Fibroblast of villous mesenchyme (primary cell): ENCODE results near the gene KRTAP6-3. TPM values are rescaled to one million over a fixed set of nuclear protein-coding genes. Genes with fewer than 3 reads are reported as not detected.

Experiments
- DNase-seq: peaks from one replicate; pipeline ENCODE4 v3.0.0-alpha.2; 2010; ENCODE audit warnings: low read depth
- H3K4me3 ChIP-seq: 2 replicates; pipeline ENCODE4 v1.5.1; 2011; ENCODE audit warnings: low read depth, mild to moderate bottlenecking, low read length
- total RNA-seq: library from RNA; depleted of rRNA; stranded (reverse); fragments of >200 nt; gene quantifications from 2 replicates; pipeline ENCODE4 v1.2.3, GENCODE V29; 2012
- TF ChIP-seq, protein P1 (sequence below): IDR thresholded peaks from 2 replicates; pipeline ENCODE4 v1.5.1; 2012; ENCODE audit warnings: low read depth, mild to moderate bottlenecking, low read length; ENCODE audit not compliant: insufficient read depth

KRTAP6-3 gene
- total RNA-seq, 1 donor: not detected

DNA sequence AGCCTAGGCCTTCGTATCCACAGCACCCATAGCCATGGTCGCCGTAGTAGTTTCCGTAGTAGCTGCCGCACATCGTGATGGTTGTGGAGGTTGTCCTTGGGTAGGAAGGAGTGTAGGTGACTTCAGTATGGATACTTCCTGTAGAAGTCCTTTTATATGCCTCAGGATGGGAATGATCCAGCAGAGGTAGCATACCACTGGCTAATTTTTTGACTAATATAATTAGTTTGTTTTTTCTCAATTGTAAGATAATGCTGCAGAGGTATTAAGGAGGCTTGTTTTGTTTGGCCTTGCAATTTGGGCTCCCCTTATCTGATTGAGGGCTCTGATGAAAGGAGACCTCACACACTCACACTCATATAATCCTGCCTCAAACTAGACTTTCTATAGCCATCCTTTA is 6.6 kb downstream of the KRTAP6-3 start, which contains the start of gene KRTAP6-2:
KRTAP6-2 (minus strand) TSS at position 101 of the 400 bp plus-strand sequence; CDS start at position 73, 28 bp downstream.
- no peak for DNase-seq
- TF ChIP-seq, protein P1, sequence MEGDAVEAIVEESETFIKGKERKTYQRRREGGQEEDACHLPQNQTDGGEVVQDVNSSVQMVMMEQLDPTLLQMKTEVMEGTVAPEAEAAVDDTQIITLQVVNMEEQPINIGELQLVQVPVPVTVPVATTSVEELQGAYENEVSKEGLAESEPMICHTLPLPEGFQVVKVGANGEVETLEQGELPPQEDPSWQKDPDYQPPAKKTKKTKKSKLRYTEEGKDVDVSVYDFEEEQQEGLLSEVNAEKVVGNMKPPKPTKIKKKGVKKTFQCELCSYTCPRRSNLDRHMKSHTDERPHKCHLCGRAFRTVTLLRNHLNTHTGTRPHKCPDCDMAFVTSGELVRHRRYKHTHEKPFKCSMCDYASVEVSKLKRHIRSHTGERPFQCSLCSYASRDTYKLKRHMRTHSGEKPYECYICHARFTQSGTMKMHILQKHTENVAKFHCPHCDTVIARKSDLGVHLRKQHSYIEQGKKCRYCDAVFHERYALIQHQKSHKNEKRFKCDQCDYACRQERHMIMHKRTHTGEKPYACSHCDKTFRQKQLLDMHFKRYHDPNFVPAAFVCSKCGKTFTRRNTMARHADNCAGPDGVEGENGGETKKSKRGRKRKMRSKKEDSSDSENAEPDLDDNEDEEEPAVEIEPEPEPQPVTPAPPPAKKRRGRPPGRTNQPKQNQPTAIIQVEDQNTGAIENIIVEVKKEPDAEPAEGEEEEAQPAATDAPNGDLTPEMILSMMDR: no peak
- H3K4me3 ChIP-seq: no peak within 1 kb of the TSS

DNA sequence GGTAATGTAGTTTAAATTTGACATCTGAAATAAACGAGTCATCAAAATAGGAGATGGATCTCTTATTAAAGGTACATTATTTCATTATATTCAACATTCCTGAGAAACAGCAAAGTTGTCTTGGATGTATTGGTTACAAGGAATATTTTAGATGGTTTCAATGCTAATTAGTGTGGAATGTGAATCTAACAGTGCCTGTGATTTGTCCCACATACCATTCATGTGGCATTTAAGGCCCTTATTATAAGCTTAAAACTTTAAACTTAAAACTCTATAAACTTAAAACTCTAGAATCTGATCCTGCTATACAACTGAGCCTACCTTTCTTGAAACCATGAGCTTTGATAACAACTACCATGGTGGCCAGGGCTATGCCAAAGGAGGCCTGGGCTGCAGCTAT is 8.5 kb downstream of the KRTAP6-3 start, which contains the start of gene KRTAP22-1:
KRTAP22-1 (plus strand) TSS at position 301 of the 400 bp plus-strand sequence.
- TF ChIP-seq, protein P1: no peak
- DNase-seq: no peak
- no peak within 1 kb of the TSS for H3K4me3 ChIP-seq

DNA sequence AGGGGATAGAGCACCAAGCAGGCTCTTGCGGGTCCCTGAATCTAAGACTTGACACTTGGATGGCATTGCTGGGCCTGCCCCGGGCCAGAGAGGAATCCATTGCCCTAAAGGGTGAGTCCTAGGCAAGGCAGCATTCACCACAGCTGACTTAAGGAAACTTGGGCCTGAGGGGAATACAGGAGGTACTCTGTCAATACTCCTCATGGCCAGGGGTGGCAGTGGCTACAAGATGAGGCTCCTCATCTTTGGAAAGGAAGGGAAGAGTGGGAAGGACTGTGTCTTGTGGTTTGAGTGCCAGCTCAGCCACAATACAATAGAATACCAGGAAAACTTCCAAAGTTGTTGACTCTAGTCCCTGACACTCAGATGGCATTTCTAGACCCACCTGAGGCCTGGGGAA is 13.7 kb downstream of the KRTAP6-3 start:
- no peak overlapping the region for H3K4me3 ChIP-seq
- no peak for DNase-seq
- TF ChIP-seq, protein P1: no peak

DNA sequence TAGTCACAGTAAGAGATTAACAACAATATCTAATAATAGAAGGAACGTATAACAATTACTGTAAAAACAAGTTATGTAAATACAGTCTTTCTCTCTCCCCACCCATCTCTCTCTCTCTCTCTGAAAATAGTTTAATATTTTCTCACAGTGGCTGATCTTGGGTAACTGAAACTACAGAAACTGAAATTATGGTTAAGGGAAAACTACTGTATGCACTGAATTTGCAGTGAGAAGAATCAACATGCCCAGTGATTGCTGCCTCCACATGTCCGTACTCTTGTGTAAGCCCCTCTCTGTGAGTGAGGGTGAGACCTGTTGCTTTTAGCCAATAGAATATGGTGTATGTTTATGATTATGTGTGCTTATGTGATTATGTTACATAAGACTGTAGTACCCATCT is 19.9 kb downstream of the KRTAP6-3 start:
- DNase-seq: no peak
- no peak overlapping the region for H3K4me3 ChIP-seq
- TF ChIP-seq, protein P1: no peak

DNA sequence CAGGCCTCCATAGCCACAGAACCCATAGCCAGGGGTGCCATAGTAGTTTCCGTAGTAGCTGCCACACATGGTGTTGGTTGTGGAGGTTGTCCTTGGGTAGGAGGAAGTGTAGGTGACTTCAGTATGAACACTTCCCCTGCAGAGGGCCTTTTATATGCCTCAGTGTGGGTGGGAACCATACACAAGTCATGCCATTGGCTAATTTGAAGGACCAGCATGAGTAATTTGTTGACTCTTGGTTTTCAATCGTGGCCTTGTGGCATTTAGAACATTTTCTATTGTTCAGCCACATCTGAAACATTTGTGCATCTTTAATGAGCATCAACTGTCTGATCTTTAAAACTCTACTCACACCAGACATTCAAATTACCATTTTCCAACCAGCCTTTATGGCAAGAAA is 21.6 kb downstream of the KRTAP6-3 start, which contains the start of gene KRTAP6-1:
KRTAP6-1 (minus strand) TSS at position 95 of the 400 bp plus-strand sequence; CDS start at position 69, 26 bp downstream.
- H3K4me3 ChIP-seq: no peak within 1 kb of the TSS
- TF ChIP-seq, protein P1: no peak
- DNase-seq: no peak

DNA sequence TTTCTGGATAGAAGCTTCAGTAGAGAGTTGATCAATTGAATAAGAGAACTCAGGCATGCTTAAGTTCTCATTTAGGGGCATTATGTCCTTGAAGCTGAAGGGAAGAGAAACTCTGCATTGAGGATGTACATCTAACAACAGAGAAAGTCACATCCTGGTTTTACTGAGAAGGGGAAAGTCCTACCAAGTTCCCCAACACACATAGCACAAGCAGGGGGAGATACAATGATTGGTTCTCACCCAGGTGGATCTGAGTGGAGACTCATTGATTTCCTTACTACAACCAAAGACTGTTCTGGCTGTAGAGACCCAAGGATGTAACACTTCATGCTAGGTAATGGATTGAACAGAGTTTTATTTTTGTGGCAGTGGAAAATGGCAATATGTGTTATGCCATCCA is 23.0 kb downstream of the KRTAP6-3 start:
- TF ChIP-seq, protein P1: no peak
- no peak for DNase-seq
- H3K4me3 ChIP-seq: no peak overlapping the region

DNA sequence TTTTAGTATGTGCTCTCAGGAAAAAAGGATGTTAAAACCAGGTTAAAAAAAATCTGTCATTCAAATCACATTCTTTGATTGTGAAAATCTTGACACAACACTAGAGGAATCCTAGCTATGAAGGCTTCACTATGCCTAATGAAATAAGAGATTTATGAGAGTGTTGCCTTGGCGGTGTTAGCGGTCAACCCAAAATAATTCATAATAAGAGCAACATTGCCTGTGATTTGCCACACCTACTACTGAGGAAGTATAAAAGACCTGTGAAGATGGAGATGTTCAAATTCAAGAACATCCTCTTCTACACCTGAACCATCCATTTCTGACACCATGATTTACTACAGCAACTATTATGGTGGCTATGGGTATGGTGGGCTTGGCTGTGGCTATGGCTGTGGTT is 23.9 kb downstream of the KRTAP6-3 start, which contains the start of gene KRTAP20-1:
KRTAP20-1 (plus strand) TSS at position 301 of the 400 bp plus-strand sequence; CDS start at position 331, 30 bp downstream.
- DNase-seq: no peak
- no peak within 1 kb of the TSS for H3K4me3 ChIP-seq
- TF ChIP-seq, protein P1: no peak
